Astrocyte (in vitro differentiated cells and primary cell): ENCODE results near the gene HDAC11. TPM values are rescaled to one million over a fixed set of nuclear protein-coding genes. Genes with fewer than 3 reads are reported as not detected.

ENCODE experiments used
- DNase-seq: peaks from one replicate; pipeline ENCODE4 v3.0.0-alpha.2; 2010; ENCODE audit warnings: low read depth
- FAIRE-seq: peaks from 2 replicates; lab custom pipeline; 2011; peaks lifted over from hg19 to GRCh38; lab: Jason Lieb, UNC
- H2AFZ ChIP-seq: 2 replicates; pipeline ENCODE4 v1.6.0; 2012; ENCODE audit warnings: low read depth, low read length, inconsistent platforms
- H3K27ac ChIP-seq: 2 replicates; pipeline ENCODE4 v1.5.1; 2011; ENCODE audit warnings: low read depth, low read length, inconsistent platforms
- H3K27me3 ChIP-seq: 2 replicates; pipeline ENCODE4 v1.6.0; 2011; ENCODE audit warnings: low read length, inconsistent platforms; ENCODE audit not compliant: insufficient read depth
- H3K36me3 ChIP-seq: 2 replicates; pipeline ENCODE4 v1.5.1; 2011; ENCODE audit warnings: low read length, inconsistent platforms; ENCODE audit not compliant: insufficient read depth
- H3K4me1 ChIP-seq: 2 replicates; pipeline ENCODE4 v1.5.1; 2011; ENCODE audit warnings: low read length, inconsistent platforms; ENCODE audit not compliant: insufficient read depth
- H3K4me2 ChIP-seq: 2 replicates; pipeline ENCODE4 v1.6.0; 2012; ENCODE audit warnings: low read length, inconsistent platforms
- H3K4me3 ChIP-seq: 2 replicates; pipeline ENCODE4 v1.5.1; 2011; ENCODE audit warnings: low read depth, mild to moderate bottlenecking, low read length, inconsistent platforms; ENCODE audit not compliant: insufficient read depth
- H3K79me2 ChIP-seq: 2 replicates; pipeline ENCODE4 v1.6.0; 2012; ENCODE audit warnings: mild to moderate bottlenecking, low read length, inconsistent platforms; ENCODE audit not compliant: insufficient read depth
- H3K9ac ChIP-seq: 2 replicates; pipeline ENCODE4 v1.6.0; 2012; ENCODE audit warnings: mild to moderate bottlenecking, low read length, inconsistent platforms
- H3K9me3 ChIP-seq: 2 replicates; pipeline ENCODE4 v1.5.1; 2012; ENCODE audit warnings: low read depth, mild to moderate bottlenecking, low read length, inconsistent platforms; ENCODE audit not compliant: insufficient read depth
- H4K20me1 ChIP-seq: 2 replicates; pipeline ENCODE4 v1.6.0; 2012; ENCODE audit warnings: low read length, inconsistent platforms; ENCODE audit not compliant: insufficient read depth
- H3K27ac Mint-ChIP-seq: one replicate; pipeline ENCODE4 v1.8.0; 2021; ENCODE audit warnings: mild to moderate bottlenecking, mixed read lengths; ENCODE audit not compliant: unreplicated experiment
- H3K27me3 Mint-ChIP-seq: one replicate; pipeline ENCODE4 v1.8.0; 2021; ENCODE audit warnings: low read depth, mixed read lengths; ENCODE audit not compliant: unreplicated experiment
- H3K36me3 Mint-ChIP-seq: one replicate; pipeline ENCODE4 v1.8.0; 2021; ENCODE audit warnings: low read depth, mixed read lengths; ENCODE audit not compliant: unreplicated experiment
- H3K4me1 Mint-ChIP-seq: one replicate; pipeline ENCODE4 v1.8.0; 2021; ENCODE audit warnings: low read depth, mixed read lengths; ENCODE audit not compliant: unreplicated experiment
- H3K4me3 Mint-ChIP-seq: one replicate; pipeline ENCODE4 v1.8.0; 2021; ENCODE audit warnings: mild to moderate bottlenecking, moderate library complexity, mixed read lengths; ENCODE audit not compliant: unreplicated experiment
- H3K9me3 Mint-ChIP-seq: one replicate; pipeline ENCODE4 v1.8.0; 2021; ENCODE audit warnings: mild to moderate bottlenecking, mixed read lengths; ENCODE audit not compliant: unreplicated experiment
- EZH2 ChIP-seq: IDR thresholded peaks from 2 replicates; pipeline ENCODE4 v1.6.1; 2012; ENCODE audit warnings: mild to moderate bottlenecking, low read length, inconsistent platforms; ENCODE audit not compliant: insufficient read depth
- total RNA-seq: library from RNA; stranded (reverse); gene quantifications from 2 replicates; pipeline ENCODE4 v1.2.1, GENCODE V29; 2021
- TF ChIP-seq, protein P1 (sequence below): IDR thresholded peaks from 2 replicates; pipeline ENCODE4 v1.5.1; 2011; ENCODE audit warnings: low read depth, mild to moderate bottlenecking, inconsistent platforms, low read length, moderate library complexity; ENCODE audit not compliant: insufficient read depth

Gene HDAC11
- total RNA-seq, 1 donor from 2014 or later, result 8.6 TPM

DNA sequence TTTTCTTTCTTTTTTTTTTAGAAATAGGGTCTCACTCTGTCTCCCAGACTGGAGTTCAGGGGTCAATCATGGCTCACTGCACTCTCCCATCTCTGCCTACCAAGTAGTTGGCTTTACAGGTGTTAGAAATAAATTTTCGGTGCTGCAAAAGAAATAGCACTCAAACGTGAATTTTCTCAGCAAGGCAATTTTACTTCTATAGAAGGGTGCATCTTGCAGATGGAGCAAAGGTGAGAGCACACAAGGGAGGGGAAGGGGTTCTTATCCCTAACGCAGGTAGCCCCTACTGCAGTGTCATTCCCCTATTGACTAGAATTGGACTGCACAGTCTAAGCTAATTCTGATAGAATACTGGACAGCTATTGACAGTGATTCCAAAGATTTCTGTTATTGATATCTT, 62.0 kb downstream of the HDAC11 start:
- Mint-ChIP-seq H3K36me3 (peaks cover 3% of the 10 kb centered on the region), H3K27ac (peak overlapping the region; percentile 47), H3K4me1 (peaks cover 54% of the 10 kb centered on the region), H3K9me3 (peaks cover 9% of the 10 kb centered on the region), H3K27me3 (no peaks in the 10 kb centered on the region), H3K4me3 (no peak overlapping the region)
- Histone ChIP-seq H2AFZ (no peak overlapping the region), H3K79me2 (no peaks in the 10 kb centered on the region), H3K4me1 (peaks cover 76% of the 10 kb centered on the region), H3K4me3 (no peak overlapping the region), H3K9me3 (no peaks in the 10 kb centered on the region), H4K20me1 (no peaks in the 10 kb centered on the region), H3K27me3 (no peaks in the 10 kb centered on the region), H3K9ac (no peak overlapping the region), H3K27ac (no peak overlapping the region), H3K4me2 (no peak overlapping the region), H3K36me3 (no peaks in the 10 kb centered on the region)
- DNase-seq (no peak), FAIRE-seq (no peak)
- no peak for TF ChIP-seq EZH2
- TF ChIP-seq, protein P1, sequence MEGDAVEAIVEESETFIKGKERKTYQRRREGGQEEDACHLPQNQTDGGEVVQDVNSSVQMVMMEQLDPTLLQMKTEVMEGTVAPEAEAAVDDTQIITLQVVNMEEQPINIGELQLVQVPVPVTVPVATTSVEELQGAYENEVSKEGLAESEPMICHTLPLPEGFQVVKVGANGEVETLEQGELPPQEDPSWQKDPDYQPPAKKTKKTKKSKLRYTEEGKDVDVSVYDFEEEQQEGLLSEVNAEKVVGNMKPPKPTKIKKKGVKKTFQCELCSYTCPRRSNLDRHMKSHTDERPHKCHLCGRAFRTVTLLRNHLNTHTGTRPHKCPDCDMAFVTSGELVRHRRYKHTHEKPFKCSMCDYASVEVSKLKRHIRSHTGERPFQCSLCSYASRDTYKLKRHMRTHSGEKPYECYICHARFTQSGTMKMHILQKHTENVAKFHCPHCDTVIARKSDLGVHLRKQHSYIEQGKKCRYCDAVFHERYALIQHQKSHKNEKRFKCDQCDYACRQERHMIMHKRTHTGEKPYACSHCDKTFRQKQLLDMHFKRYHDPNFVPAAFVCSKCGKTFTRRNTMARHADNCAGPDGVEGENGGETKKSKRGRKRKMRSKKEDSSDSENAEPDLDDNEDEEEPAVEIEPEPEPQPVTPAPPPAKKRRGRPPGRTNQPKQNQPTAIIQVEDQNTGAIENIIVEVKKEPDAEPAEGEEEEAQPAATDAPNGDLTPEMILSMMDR, result no peak

DNA sequence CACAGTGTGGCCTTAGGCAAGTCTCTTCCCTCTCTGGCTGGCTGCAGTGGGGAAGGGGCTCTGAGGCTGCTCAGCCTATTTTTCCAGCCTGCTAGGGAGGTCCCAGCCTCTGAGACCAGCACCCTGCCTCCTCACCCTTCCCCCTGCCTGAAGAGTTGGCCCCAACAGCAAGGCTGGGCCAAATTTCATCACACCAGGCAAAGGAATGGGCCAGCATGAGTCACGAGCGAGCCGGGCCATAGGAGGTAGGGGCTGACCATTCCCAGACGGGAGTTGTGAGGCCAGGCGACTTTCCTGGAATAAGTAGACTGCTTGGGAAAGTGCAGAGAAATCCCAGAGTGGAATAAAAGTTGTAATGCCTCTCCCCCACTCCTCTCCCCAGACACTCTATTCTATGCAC, 63.1 kb downstream of the HDAC11 start:
- Mint-ChIP-seq H3K27ac (peak overlapping the region; percentile 95), H3K9me3 (peaks cover 9% of the 10 kb centered on the region), H3K36me3 (peaks cover 3% of the 10 kb centered on the region), H3K4me3 (peak overlapping the region; percentile 25), H3K4me1 (peaks cover 56% of the 10 kb centered on the region), H3K27me3 (no peaks in the 10 kb centered on the region)
- Histone ChIP-seq H3K27me3 (no peaks in the 10 kb centered on the region), H3K79me2 (no peaks in the 10 kb centered on the region), H4K20me1 (no peaks in the 10 kb centered on the region), H3K4me1 (peaks cover 69% of the 10 kb centered on the region), H3K9ac (peak overlapping the region; percentile 54), H3K4me3 (no peak overlapping the region), H3K27ac (peak overlapping the region; percentile 71), H3K4me2 (peak overlapping the region; percentile 69), H3K9me3 (no peaks in the 10 kb centered on the region), H2AFZ (no peak overlapping the region), H3K36me3 (no peaks in the 10 kb centered on the region)
- FAIRE-seq, result no peak
- TF ChIP-seq, protein P1, result no peak
- no peak for TF ChIP-seq EZH2
- peak; percentile 90 for DNase-seq

DNA sequence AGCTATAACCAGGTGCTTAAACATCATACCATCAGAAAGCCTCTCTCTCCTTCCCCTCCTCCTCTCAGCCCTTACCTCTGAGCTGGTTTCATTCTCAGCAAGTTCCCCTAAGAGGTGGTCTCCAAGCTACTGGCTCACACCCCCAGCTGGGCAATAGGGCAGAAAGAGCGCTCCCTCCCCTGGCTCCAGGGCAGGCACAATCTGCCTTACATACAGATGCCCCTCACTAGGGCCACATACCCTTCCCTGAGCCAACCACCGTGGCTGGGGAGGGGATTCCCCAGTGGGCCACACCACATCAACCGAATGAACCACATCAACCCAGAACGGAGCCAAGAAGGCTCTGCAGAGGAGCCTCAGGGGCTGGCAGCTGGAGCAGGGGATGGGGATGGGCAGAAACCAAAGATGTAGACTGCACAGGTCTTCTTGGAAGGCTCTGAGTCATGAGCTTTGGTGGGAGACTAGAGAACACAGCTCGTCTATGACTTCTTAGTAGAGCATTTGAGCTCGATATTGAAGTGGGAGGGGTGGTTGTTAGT, 64.3 kb downstream of the HDAC11 start:
- H4K20me1 ChIP-seq, result no peaks in the 10 kb centered on the region
- no peak overlapping the region for H3K9ac ChIP-seq
- peak overlapping the region; percentile 41 for H3K4me2 ChIP-seq
- H3K9me3 ChIP-seq, result no peaks in the 10 kb centered on the region
- Mint-ChIP-seq H3K27me3 (no peaks in the 10 kb centered on the region), H3K36me3 (no peaks in the 10 kb centered on the region), H3K27ac (peak overlapping the region; percentile 95), H3K9me3 (peaks cover 9% of the 10 kb centered on the region), H3K4me1 (peaks cover 50% of the 10 kb centered on the region), H3K4me3 (peak overlapping the region; percentile 16)
- no peak for TF ChIP-seq EZH2
- TF ChIP-seq, protein P1, result no peak
- no peak overlapping the region for H2AFZ ChIP-seq
- H3K79me2 ChIP-seq, result no peaks in the 10 kb centered on the region
- DNase-seq (peak; percentile 96), FAIRE-seq (peak; percentile 73)
- peaks cover 64% of the 10 kb centered on the region for H3K4me1 ChIP-seq
- no peak overlapping the region for H3K4me3 ChIP-seq
- H3K27ac ChIP-seq, result peak overlapping the region; percentile 71
- no peaks in the 10 kb centered on the region for H3K36me3 ChIP-seq
- no peaks in the 10 kb centered on the region for H3K27me3 ChIP-seq
